A549 treated with AZD9567 at 1 μM for 4 hours (cell line): ENCODE data around the gene SH3BP5. TPM values are rescaled to one million over a fixed set of nuclear protein-coding genes. Genes with fewer than 3 reads are reported as not detected.

Experiments used
- total RNA-seq: library from RNA; stranded (reverse); fragments of 200-300 nt; extraction: Qiagen RNA extraction; gene quantifications from 5 replicates; pipeline ENCODE4 v1.2.3, GENCODE V29; 2022; ENCODE audit not compliant: insufficient read depth

SH3BP5 gene, protein sequence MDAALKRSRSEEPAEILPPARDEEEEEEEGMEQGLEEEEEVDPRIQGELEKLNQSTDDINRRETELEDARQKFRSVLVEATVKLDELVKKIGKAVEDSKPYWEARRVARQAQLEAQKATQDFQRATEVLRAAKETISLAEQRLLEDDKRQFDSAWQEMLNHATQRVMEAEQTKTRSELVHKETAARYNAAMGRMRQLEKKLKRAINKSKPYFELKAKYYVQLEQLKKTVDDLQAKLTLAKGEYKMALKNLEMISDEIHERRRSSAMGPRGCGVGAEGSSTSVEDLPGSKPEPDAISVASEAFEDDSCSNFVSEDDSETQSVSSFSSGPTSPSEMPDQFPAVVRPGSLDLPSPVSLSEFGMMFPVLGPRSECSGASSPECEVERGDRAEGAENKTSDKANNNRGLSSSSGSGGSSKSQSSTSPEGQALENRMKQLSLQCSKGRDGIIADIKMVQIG
- total RNA-seq = 17.7 to 18.8 TPM (median 17.8 TPM) in 5 replicates

DNA sequence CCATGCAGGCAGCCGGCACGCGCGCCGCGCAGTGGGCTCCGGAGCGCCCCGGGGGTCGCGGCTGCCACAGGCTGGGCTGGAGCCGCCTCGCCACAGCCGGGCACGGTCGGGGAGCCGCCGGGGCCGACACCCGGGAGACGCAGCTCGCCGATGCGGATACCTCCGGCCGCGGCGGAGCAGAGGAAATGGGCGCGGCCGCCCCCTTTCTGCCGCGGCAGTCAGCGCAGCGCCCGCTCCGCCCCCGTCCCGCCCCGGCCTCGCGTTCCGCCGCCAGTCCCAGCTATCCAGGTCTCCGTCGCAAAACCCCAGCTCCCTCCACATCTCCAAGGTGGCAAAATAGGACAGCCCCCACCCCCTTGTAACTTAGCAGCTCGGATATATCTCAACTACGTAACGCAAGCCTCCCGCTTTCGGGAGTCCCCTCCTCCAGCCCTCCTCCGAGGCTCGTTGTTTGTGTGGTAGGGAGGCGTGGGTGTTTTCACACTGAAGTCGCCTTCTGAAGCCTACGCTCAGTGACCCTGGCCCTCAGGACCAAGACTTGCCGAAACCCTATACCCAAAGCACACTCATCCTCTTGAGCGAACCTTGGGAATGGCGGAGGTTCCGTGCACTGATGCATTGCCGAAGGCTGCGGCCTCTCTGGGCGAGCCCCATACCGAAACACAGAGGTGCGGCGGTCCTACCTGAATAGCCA lies at the start of gene SH3BP5:
Gene SH3BP5, minus strand, starts transcription at position 182 of the 694 bp plus-strand sequence. Its CDS starts 178 bp downstream, at position 4.

DNA sequence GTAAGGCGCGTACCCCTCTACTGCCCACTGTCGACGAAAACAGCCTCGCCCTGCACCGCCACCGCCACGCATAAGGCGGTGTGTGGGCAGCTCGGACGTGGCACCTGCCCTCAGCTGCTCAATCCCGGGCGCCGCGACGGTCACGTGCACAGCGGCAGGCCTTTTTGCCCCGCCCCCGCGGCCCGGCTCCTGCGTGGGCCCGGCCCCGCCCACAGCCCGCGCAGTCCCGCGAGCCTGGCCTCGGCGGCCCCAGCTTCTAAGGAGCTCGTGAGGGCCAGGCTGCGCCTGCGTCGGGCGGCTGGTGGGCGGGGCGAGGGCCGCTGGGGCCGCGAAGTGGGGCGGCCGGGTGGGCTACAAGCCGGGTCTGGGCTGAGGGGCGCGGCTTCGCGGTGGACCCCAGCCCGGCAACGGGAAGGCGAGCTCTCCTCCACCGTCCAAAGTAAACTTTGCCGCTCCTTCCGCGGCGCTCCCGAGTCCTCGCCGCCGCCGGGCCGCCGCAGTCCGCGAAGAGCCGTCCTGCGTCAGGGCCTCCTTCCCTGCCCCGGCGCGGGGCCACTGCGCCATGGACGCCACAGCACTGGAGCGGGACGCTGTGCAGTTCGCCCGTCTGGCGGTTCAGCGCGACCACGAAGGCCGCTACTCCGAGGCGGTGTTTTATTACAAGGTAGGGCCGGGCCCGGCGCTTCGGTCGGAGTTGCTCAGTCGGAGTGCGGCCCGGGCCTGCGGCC lies 126.3 kb downstream of the SH3BP5 start, which contains the start of gene CAPN7:
Gene CAPN7, plus strand, starts transcription at position 313 of the 728 bp plus-strand sequence. Its CDS starts 250 bp downstream, at position 563.

Other genes with a start within 250 kb of the SH3BP5 start
- gene RBSN, start 233.4 kb downstream of the SH3BP5 start, total RNA-seq = 8.6 to 10.7 TPM (median 9.8 TPM) in 5 replicates
- gene CAPN7, start 126.3 kb downstream of the SH3BP5 start, total RNA-seq = 22.2 to 39.6 TPM (median 25.9 TPM) in 5 replicates
- 23.1 to 28.3 TPM (median 27.2 TPM) in 5 replicates for gene METTL6, start 95.0 kb upstream of the SH3BP5 start, total RNA-seq
- 14.4 to 18.3 TPM (median 15.9 TPM) in 5 replicates for gene EAF1, start 95.0 kb upstream of the SH3BP5 start, total RNA-seq
- gene COLQ, start 189.1 kb upstream of the SH3BP5 start, total RNA-seq = 0.21 to 0.58 TPM (median 0.39 TPM) in 4 of 5 replicates, not detected in the other